ENCODE results near the gene PDE6G. TPM values are rescaled to one million over a fixed set of nuclear protein-coding genes. Genes with fewer than 3 reads are reported as not detected.

PDE6G gene
- total and polyA plus RNA-seq, 2 of the 4 experiments (the other 2 are of a cell fraction), result 2.7 TPM; not detected in 1

DNA sequence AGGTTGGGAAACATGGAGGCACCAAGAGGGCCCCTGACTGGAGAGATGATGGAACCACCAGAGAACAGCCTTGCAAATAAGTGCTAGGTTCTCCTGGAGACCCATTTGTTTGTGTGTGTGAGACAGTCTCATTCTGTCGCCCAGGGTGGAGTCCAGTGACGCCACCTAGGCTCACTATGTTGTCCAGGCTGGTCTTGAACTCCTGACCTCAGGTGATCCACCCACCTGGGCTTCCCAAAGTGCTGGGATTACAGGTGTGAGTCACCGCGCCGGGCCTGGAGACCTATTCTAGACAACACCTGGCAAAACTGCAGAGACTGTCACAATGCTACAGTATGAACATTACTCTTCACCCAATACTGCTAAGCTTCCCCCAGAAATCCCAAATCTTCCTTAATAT lies 20.9 kb downstream of the PDE6G start (continued):
- no peak for TF ChIP-seq CHD1 (IDR thresholded peaks at IDR 0.05; ENCODE audit: low read depth, low read length)
- TF ChIP-seq, protein P1, sequence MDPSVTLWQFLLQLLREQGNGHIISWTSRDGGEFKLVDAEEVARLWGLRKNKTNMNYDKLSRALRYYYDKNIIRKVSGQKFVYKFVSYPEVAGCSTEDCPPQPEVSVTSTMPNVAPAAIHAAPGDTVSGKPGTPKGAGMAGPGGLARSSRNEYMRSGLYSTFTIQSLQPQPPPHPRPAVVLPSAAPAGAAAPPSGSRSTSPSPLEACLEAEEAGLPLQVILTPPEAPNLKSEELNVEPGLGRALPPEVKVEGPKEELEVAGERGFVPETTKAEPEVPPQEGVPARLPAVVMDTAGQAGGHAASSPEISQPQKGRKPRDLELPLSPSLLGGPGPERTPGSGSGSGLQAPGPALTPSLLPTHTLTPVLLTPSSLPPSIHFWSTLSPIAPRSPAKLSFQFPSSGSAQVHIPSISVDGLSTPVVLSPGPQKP (IDR thresholded peaks at IDR 0.05; ENCODE audit: borderline replicate concordance, low read depth, low read length), result no peak

DNA sequence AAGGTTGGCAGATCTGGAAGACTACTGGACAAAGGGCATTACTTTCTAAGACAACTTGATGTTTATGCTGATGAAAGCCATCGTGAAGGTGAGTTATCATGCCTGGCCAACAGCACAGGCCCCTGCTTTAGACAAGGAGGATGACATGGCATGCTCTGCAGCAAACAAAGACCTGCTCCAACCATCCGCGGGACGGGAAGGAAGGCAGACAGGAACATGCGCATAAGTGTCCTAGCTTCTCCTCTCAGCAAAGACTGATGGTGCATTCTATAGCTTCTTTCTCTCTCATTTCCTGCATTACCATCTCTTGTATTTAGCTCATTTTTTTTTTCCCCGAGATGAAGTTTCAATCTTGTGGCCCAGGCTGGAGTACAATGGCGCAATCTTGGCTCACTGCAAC lies 24.9 kb downstream of the PDE6G start:
- Histone ChIP-seq H3K9me3 (ENCODE audit: control insufficient read depth, insufficient read depth, low read length) (no peaks in the 10 kb centered on the region), H3K4me2 (ENCODE audit: low read depth, low read length) (no peak overlapping the region), H3K4me1 (ENCODE audit: control insufficient read depth, insufficient read depth, low read length) (peaks cover 6% of the 10 kb centered on the region), H3K36me3 (ENCODE audit: control insufficient read depth, insufficient read depth, low read length) (peaks cover 25% of the 10 kb centered on the region), H4K5ac (ENCODE audit: low read depth, low read length) (no peak overlapping the region), H3K56ac (ENCODE audit: extremely low read depth, insufficient read depth, low read length) (no peak overlapping the region), H3K27me3 (ENCODE audit: control insufficient read depth, insufficient read depth, low read length) (no peaks in the 10 kb centered on the region), H2BK15ac (ENCODE audit: low read depth, low read length) (no peak overlapping the region), H2BK20ac (ENCODE audit: low read depth, low read length) (no peak overlapping the region), H3K9me1 (ENCODE audit: insufficient read depth, low read length) (peaks cover 14% of the 10 kb centered on the region), H2AK9ac (replicated peaks; ENCODE audit: low read depth, low read length, poor library complexity) (no peak overlapping the region), H2BK5ac (ENCODE audit: low read depth, low read length, poor library complexity, severe bottlenecking) (no peak overlapping the region), H3K4me3 (ENCODE audit: insufficient read depth, low read depth, low read length) (no peak overlapping the region), H4K91ac (ENCODE audit: insufficient read depth, low read depth, low read length) (no peak overlapping the region), H4K8ac (ENCODE audit: low read depth in 2 of 2, low read length in 2 of 2) (no peak overlapping the region), H3K14ac (replicated peaks; ENCODE audit: low read depth, low read length) (no peak overlapping the region), H3K18ac (ENCODE audit: low read depth, low read length) (no peak overlapping the region), H3K27ac (ENCODE audit: insufficient read depth, low read length) (no peak overlapping the region), H3K23ac (ENCODE audit: low read depth, low read length) (0 out of 2 replicates have a peak overlapping the region, but pooled peaks have one; percentile 49), H4K20me1 (ENCODE audit: insufficient read depth, low read length) (peaks cover 60% of the 10 kb centered on the region), H2BK120ac (ENCODE audit: low read depth, low read length) (no peak overlapping the region), H3K9ac (ENCODE audit: low read depth, low read length) (no peak overlapping the region), H3K79me1 (ENCODE audit: low read depth in 1 of 2, low read length in 2 of 2) (peaks cover 13 to 41% of the 10 kb centered on the region in 2 experiments), H2AFZ (replicated peaks; ENCODE audit: low read length, poor library complexity) (no peak overlapping the region), H3K4ac (ENCODE audit: low read depth, low read length) (no peak overlapping the region), H2AK5ac (ENCODE audit: low read depth, low read length) (no peak overlapping the region)
- in situ Hi-C loops (cut with MboI; ENCODE audit: low sequenced_read_pairs), result no loop called here
- CTCF ChIA-PET, result interaction anchor here (0.6 kb wide), 1 partner anchor 24 kb away, joined by 5 read pairs; no protein-coding TSS in a partner anchor
- POLR2A ChIA-PET (ENCODE audit: unreplicated experiment), result interaction anchor here (0.6 kb wide), 1 partner anchor 119 kb away, joined by 3 read pairs; the partner anchor contains the start of gene ACTG1
- intact Hi-C loops (cut with micrococcal nuclease), result no loop called here
- dilution Hi-C loops (cut with HindIII; ENCODE audit: low sequenced_read_pairs, unreplicated experiment), result no loop called here
- 96% methylated on average over 3 of the region's 7 CpGs; no CpG with 5 or more reads in 1 of the 2 experiments for WGBS, 2 experiments (ENCODE audit: extremely low coverage in 2 of 2, insufficient read length in 1 of 2)
- BruUV-seq (replicated peaks), result no TSS peak
- ATAC-seq (ENCODE audit: low read depth), result no peak
- no peak for DNase-seq
- TF ChIP-seq RAD21 (IDR thresholded peaks at IDR 0.05; ENCODE audit: low read length), result no peak
- TF ChIP-seq POLR2A (IDR thresholded peaks at IDR 0.05; ENCODE audit: low read depth, low read length), result no peak
- no peak for TF ChIP-seq RFX5 (IDR thresholded peaks at IDR 0.05; ENCODE audit: low read depth, low read length)
- TF ChIP-seq CHD1 (IDR thresholded peaks at IDR 0.05; ENCODE audit: low read depth, low read length), result no peak
- TF ChIP-seq RCOR1 (IDR thresholded peaks at IDR 0.05; ENCODE audit: insufficient replicate concordance, low read length), result no peak
- no peak for TF ChIP-seq BHLHE40 (IDR thresholded peaks at IDR 0.05; ENCODE audit: low read depth, low read length)
- TF ChIP-seq CEBPB (IDR thresholded peaks at IDR 0.05; ENCODE audit: low read depth, low read length), result no peak
- no peak for TF ChIP-seq FOS (IDR thresholded peaks at IDR 0.05; ENCODE audit: low read depth, low read length)
- TF ChIP-seq, protein P2, sequence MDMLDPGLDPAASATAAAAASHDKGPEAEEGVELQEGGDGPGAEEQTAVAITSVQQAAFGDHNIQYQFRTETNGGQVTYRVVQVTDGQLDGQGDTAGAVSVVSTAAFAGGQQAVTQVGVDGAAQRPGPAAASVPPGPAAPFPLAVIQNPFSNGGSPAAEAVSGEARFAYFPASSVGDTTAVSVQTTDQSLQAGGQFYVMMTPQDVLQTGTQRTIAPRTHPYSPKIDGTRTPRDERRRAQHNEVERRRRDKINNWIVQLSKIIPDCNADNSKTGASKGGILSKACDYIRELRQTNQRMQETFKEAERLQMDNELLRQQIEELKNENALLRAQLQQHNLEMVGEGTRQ (IDR thresholded peaks at IDR 0.05; ENCODE audit: low read depth, low read length), result no peak
- no peak for TF ChIP-seq SMC3 (IDR thresholded peaks at IDR 0.05; ENCODE audit: low read depth, low read length)
- TF ChIP-seq, protein P3, sequence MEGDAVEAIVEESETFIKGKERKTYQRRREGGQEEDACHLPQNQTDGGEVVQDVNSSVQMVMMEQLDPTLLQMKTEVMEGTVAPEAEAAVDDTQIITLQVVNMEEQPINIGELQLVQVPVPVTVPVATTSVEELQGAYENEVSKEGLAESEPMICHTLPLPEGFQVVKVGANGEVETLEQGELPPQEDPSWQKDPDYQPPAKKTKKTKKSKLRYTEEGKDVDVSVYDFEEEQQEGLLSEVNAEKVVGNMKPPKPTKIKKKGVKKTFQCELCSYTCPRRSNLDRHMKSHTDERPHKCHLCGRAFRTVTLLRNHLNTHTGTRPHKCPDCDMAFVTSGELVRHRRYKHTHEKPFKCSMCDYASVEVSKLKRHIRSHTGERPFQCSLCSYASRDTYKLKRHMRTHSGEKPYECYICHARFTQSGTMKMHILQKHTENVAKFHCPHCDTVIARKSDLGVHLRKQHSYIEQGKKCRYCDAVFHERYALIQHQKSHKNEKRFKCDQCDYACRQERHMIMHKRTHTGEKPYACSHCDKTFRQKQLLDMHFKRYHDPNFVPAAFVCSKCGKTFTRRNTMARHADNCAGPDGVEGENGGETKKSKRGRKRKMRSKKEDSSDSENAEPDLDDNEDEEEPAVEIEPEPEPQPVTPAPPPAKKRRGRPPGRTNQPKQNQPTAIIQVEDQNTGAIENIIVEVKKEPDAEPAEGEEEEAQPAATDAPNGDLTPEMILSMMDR (conservative IDR thresholded peaks at IDR 0.05; ENCODE audit: low read depth, low read length), result no peak
- no peak for TF ChIP-seq MAFK (IDR thresholded peaks at IDR 0.05; ENCODE audit: low read depth, low read length)
